Right lobe of liver (tissue), 6 donors: Measurements from ENCODE around the gene ANXA2. TPM values are rescaled to one million over a fixed set of nuclear protein-coding genes. Genes with fewer than 3 reads are reported as not detected.
"Not testable (repeated sequence)": the region's sequence is repeated elsewhere in the genome, so short reads cannot be mapped to it uniquely, and the experiment has no call there.

ENCODE experiments used
- ATAC-seq, 4 donors: fragments of 200-7000 bp; cut with Tn5 transposase; one replicate each; pipeline ENCODE4 v1.9.1; 2020; ENCODE audit warnings: mild to moderate bottlenecking in 4 of 4, moderate library complexity in 4 of 4
- DNase-seq, 3 donors: peaks; one replicate each; pipeline ENCODE4 v3.0.0-alpha.2; 2020
- H3K27ac ChIP-seq, 3 donors: fragments of 200-600 bp; one replicate each; pipeline ENCODE4 v1.8.0; 2022
- H3K27me3 ChIP-seq, 2 donors: fragments of 200-600 bp; one replicate each; pipeline ENCODE4 v1.8.0; 2022
- H3K36me3 ChIP-seq, 4 donors: fragments of 200-600 bp; sonication (generic) in 1 of 4; one replicate each; pipeline versions ENCODE4 v1.5.1 to v1.8.0; 2017 to 2022; ENCODE audit warnings: control low read depth in 1 of 4
- H3K4me1 ChIP-seq, 4 donors: fragments of 200-600 bp; sonication (generic) in 1 of 4; one replicate each; pipeline versions ENCODE4 v1.5.1 to v1.8.0; 2017 to 2022; ENCODE audit warnings: control low read depth in 1 of 4
- H3K4me3 ChIP-seq, 3 donors: fragments of 200-600 bp; one replicate each; pipeline ENCODE4 v1.8.0; 2022
- H3K9me3 ChIP-seq, 4 donors: fragments of 200-600 bp; sonication (generic) in 1 of 4; one replicate each; pipeline versions ENCODE4 v1.5.1 to v1.8.0; 2017 to 2022; ENCODE audit warnings: control low read depth in 1 of 4
- CTCF ChIP-seq, 4 donors: fragments of 200-600 bp in 3 of 4; fragments of 450-650 bp in 1 of 4; IDR thresholded peaks; one replicate each; pipeline versions ENCODE4 v1.5.1 to v1.8.0; 2016 to 2022; ENCODE audit warnings: antibody characterized with exemption in 4 of 4, mild to moderate bottlenecking in 2 of 4
- POLR2A ChIP-seq: fragments of 450-650 bp; IDR thresholded peaks from one replicate; pipeline ENCODE4 v1.6.1; 2017; ENCODE audit warnings: antibody characterized with exemption, mild to moderate bottlenecking
- WGBS: methylation state at CpG from one replicate; pipeline ENCODE4 v1.1.6; 2018; ENCODE audit warnings: low coverage, low lambda C conversion rate; ENCODE audit not compliant: insufficient coverage; ENCODE audit errors: missing lambda C conversion rate; 5-methylcytosine and 5-hydroxymethylcytosine counted together
- intact Hi-C, 2 donors: fragments of 100-400 bp; cut with DNase I; formaldehyde crosslinking; loops; one replicate each; pipeline versions ENCODE4 v1.11.2 to v1.14.1; 2022
- total RNA-seq, 6 experiments: library from RNA; depleted of rRNA in 2 of 6; stranded (reverse); fragments of >200 nt in 2 of 6; fragmentation: NEBNext Ultra II Directional in 3 of 6; extraction: Animal tissue kit (Norgen Biotek cat#: 25700) in 3 of 6; gene quantifications; one replicate each; pipeline versions ENCODE4 v1.1.0 to v1.2.4, GENCODE V29; 2016 to 2023
- donor health status: DM: no; HTN: yes; CAD: no.
- donor health status: DM: no; HTN: no; CAD: no.
- donor health status: DM: no; HTN: no; CAD: no.
- donor health status: DM: no; HTN: yes; CAD: no.
- donor health status: DM: no; HTN: yes; CAD: no.

Gene ANXA2
- total RNA-seq, 6 experiments from 2014 or later = 62.2 to 419 (median 178) TPM

- intact Hi-C loops = no loop called here
- no peak for TF ChIP-seq CTCF (IDR thresholded peaks at IDR 0.05)
- no peak for TF ChIP-seq POLR2A
- ATAC-seq = no peak
- Histone ChIP-seq H3K4me3 (no peak overlapping the region), H3K27ac (no peak overlapping the region), H3K4me1 (peaks cover 0 to 2% (median 0%) of the 10 kb centered on the region in 4 donors), H3K9me3 (no peaks in the 10 kb centered on the region), H3K36me3 (no peaks in the 10 kb centered on the region), H3K27me3 (no peaks in the 10 kb centered on the region)
- WGBS = 90% methylated on average over 4 of the region's 4 CpGs
- no peak for DNase-seq
Measured at GRCh38 chr15:60337076-60337475, 60.7 kb downstream of the ANXA2 start.

GRCh38 chr15:60335296-60335695, 62.5 kb downstream of the ANXA2 start:
- H3K27ac ChIP-seq = not testable (repeated sequence)
- 60% methylated on average over 2 of the region's 4 CpGs for WGBS
- peak in 1 of 4 donors; percentile 44 for ATAC-seq

GRCh38 chr15:60328852-60329443, 68.8 kb downstream of the ANXA2 start:
- 12% methylated on average over 7 of the region's 7 CpGs for WGBS
- no peak overlapping the region for H3K4me3 ChIP-seq
- H3K27ac ChIP-seq = no peak overlapping the region
- peaks cover 4 to 5% of the 10 kb centered on the region in 2 donors for H3K27me3 ChIP-seq
- no peaks in the 10 kb centered on the region for H3K9me3 ChIP-seq
- no peaks in the 10 kb centered on the region for H3K4me1 ChIP-seq
- ATAC-seq (peak in 1 of 4 donors; percentile 37), DNase-seq (no peak)
- TF ChIP-seq POLR2A (no peak), CTCF (IDR thresholded peaks at IDR 0.05) (peak in 3 of 4 donors; percentile 56 to 69 (median 65))
- intact Hi-C loops = no loop called here
- H3K36me3 ChIP-seq = no peaks in the 10 kb centered on the region

More at GRCh38 chr15:60335296-60335695, 62.5 kb downstream of the ANXA2 start:
- H3K27me3 ChIP-seq, intact Hi-C loops, H3K4me1 ChIP-seq, H3K4me3 ChIP-seq, H3K36me3 ChIP-seq, DNase-seq, H3K9me3 ChIP-seq: not testable (repeated sequence)

- TF ChIP-seq CTCF (IDR thresholded peaks at IDR 0.05) = peak; percentile 77 to 84 (median 80)
- TF ChIP-seq POLR2A = no peak
- Histone ChIP-seq H3K27ac (no peak overlapping the region), H3K4me1 (no peaks in the 10 kb centered on the region), H3K36me3 (no peaks in the 10 kb centered on the region), H3K9me3 (no peaks in the 10 kb centered on the region), H3K27me3 (peaks cover 4 to 5% of the 10 kb centered on the region in 2 donors), H3K4me3 (no peak overlapping the region)
- intact Hi-C loops = no loop called here
- 11% methylated on average over 5 of the region's 5 CpGs for WGBS
- peak; percentile 57 to 88 (median 80) for ATAC-seq
- no peak for DNase-seq
Measured at GRCh38 chr15:60326824-60327654, 70.7 kb downstream of the ANXA2 start.

GRCh38 chr15:60326343-60326742, 71.4 kb downstream of the ANXA2 start:
- Histone ChIP-seq H3K27ac (no peak overlapping the region), H3K4me1 (no peaks in the 10 kb centered on the region), H3K27me3 (peaks cover 4 to 5% of the 10 kb centered on the region in 2 donors), H3K4me3 (no peak overlapping the region), H3K36me3 (no peaks in the 10 kb centered on the region), H3K9me3 (no peaks in the 10 kb centered on the region)
- no peak for TF ChIP-seq POLR2A
- no peak for DNase-seq
- ATAC-seq = no peak
- intact Hi-C loops = no loop called here
- WGBS = 11% methylated on average over 6 of the region's 6 CpGs
